H9 (cell line): ENCODE measurements around the gene TMEM190. TPM values are rescaled to one million over a fixed set of nuclear protein-coding genes. Genes with fewer than 3 reads are reported as not detected.

ENCODE experiments used
- DNase-seq: peaks from one replicate; pipeline ENCODE4 v3.0.0-alpha.2; 2017
- H2AFZ ChIP-seq: one replicate; pipeline ENCODE4 v1.6.1; 2013; ENCODE audit warnings: mild to moderate bottlenecking, low read length, control low read depth, moderate library complexity
- H2AK5ac ChIP-seq: 2 replicates; pipeline ENCODE4 v1.6.1; 2013; ENCODE audit warnings: low read length, control low read depth, mixed read lengths; ENCODE audit not compliant: insufficient read length
- H2BK120ac ChIP-seq: one replicate; pipeline ENCODE4 v1.6.1; 2013; ENCODE audit warnings: low read depth, mild to moderate bottlenecking, low read length, control low read depth, inconsistent platforms; ENCODE audit not compliant: poor library complexity, severe bottlenecking
- H2BK12ac ChIP-seq: 2 replicates; pipeline ENCODE4 v1.6.1; 2013; ENCODE audit warnings: low read length, control low read depth, mixed read lengths, low read depth; ENCODE audit not compliant: insufficient read length
- H2BK15ac ChIP-seq: 2 replicates; pipeline ENCODE4 v1.6.1; 2013; ENCODE audit warnings: low read depth, low read length, control low read depth
- H2BK20ac ChIP-seq: one replicate; pipeline ENCODE4 v1.6.1; 2013; ENCODE audit warnings: low read depth, mild to moderate bottlenecking, low read length, control low read depth, inconsistent platforms; ENCODE audit not compliant: poor library complexity, severe bottlenecking
- H2BK5ac ChIP-seq: 2 replicates; pipeline ENCODE4 v1.6.1; 2013; ENCODE audit warnings: low read length, control low read depth, mixed read lengths; ENCODE audit not compliant: insufficient read length
- H3K14ac ChIP-seq: 2 replicates; pipeline ENCODE4 v1.6.1; 2013; ENCODE audit warnings: low read length, control low read depth; ENCODE audit not compliant: insufficient read depth
- H3K18ac ChIP-seq: 2 replicates; pipeline ENCODE4 v1.6.1; 2013; ENCODE audit warnings: low read depth, mild to moderate bottlenecking, mixed read lengths, low read length, control low read depth; ENCODE audit not compliant: insufficient read length
- H3K23ac ChIP-seq: 2 replicates; pipeline ENCODE4 v1.6.1; 2013; ENCODE audit warnings: low read length, control low read depth, mixed read lengths, low read depth; ENCODE audit not compliant: insufficient read length
- H3K23me2 ChIP-seq: 2 replicates; pipeline ENCODE4 v1.6.1; 2013; ENCODE audit warnings: low read depth, mild to moderate bottlenecking, mixed read lengths, low read length, control low read depth; ENCODE audit not compliant: insufficient read length, poor library complexity, severe bottlenecking
- H3K27ac ChIP-seq: 2 replicates; pipeline ENCODE4 v1.5.1; 2013; ENCODE audit warnings: low read length, control low read depth, mixed read lengths, low read depth; ENCODE audit not compliant: insufficient read length
- H3K27me3 ChIP-seq: 2 replicates; pipeline ENCODE4 v1.6.1; 2013; ENCODE audit warnings: low read length, control low read depth, inconsistent platforms; ENCODE audit not compliant: insufficient read depth
- H3K4ac ChIP-seq: 2 replicates; pipeline ENCODE4 v1.6.1; 2013; ENCODE audit warnings: low read depth, mild to moderate bottlenecking, control low read depth, inconsistent platforms, low read length, moderate library complexity
- H3K4me1 ChIP-seq: 2 replicates; pipeline ENCODE4 v1.6.1; 2013; ENCODE audit warnings: low read length, control low read depth, inconsistent platforms; ENCODE audit not compliant: insufficient read depth
- H3K4me2 ChIP-seq: 2 replicates; pipeline ENCODE4 v1.6.1; 2013; ENCODE audit warnings: low read length, control low read depth, mixed read lengths; ENCODE audit not compliant: insufficient read length, insufficient read depth
- H3K56ac ChIP-seq: 2 replicates; pipeline ENCODE4 v1.6.1; 2013; ENCODE audit warnings: low read depth, mild to moderate bottlenecking, mixed read lengths, low read length, control low read depth; ENCODE audit not compliant: insufficient read length
- H3K79me1 ChIP-seq: 2 replicates; pipeline ENCODE4 v1.6.1; 2013; ENCODE audit warnings: low read depth, mild to moderate bottlenecking, moderate library complexity, low read length, control low read depth, inconsistent platforms; ENCODE audit not compliant: insufficient read depth, poor library complexity, severe bottlenecking
- H3K79me2 ChIP-seq: 2 replicates; pipeline ENCODE4 v1.6.1; 2013; ENCODE audit warnings: low read length, control low read depth, inconsistent platforms; ENCODE audit not compliant: insufficient read depth
- H3K9ac ChIP-seq: 2 replicates; pipeline ENCODE4 v1.6.1; 2013; ENCODE audit warnings: low read length, control low read depth, mixed read lengths; ENCODE audit not compliant: insufficient read length; ENCODE audit errors: extremely low read depth
- H3K9me3 ChIP-seq: one replicate; pipeline ENCODE4 v1.6.1; 2013; ENCODE audit warnings: low read depth, low read length, inconsistent platforms; ENCODE audit not compliant: control insufficient read depth
- H3T11ph ChIP-seq: one replicate; pipeline ENCODE4 v1.6.1; 2013; ENCODE audit warnings: mild to moderate bottlenecking, low read length, control low read depth, inconsistent platforms
- H4K20me1 ChIP-seq: one replicate; pipeline ENCODE4 v1.6.1; 2013; ENCODE audit not compliant: control insufficient read depth, insufficient read length, insufficient read depth
- H4K5ac ChIP-seq: 2 replicates; pipeline ENCODE4 v1.6.1; 2013; ENCODE audit warnings: low read depth, mild to moderate bottlenecking, mixed read lengths, low read length, control low read depth; ENCODE audit not compliant: insufficient read length
- H4K8ac ChIP-seq: replicated peaks from 2 replicates; pipeline ENCODE4 v1.6.1; 2013; ENCODE audit warnings: low read length, control low read depth, mixed read lengths, low read depth; ENCODE audit not compliant: insufficient read length
- H4K91ac ChIP-seq: 2 replicates; pipeline ENCODE4 v1.6.1; 2013; ENCODE audit warnings: low read depth, mild to moderate bottlenecking, moderate library complexity, mixed read lengths, low read length, control low read depth; ENCODE audit not compliant: insufficient read length
- H3K27ac Mint-ChIP-seq, 3 experiments: 2 replicates in 2 of 3; 3 replicates in 1 of 3; pipeline ENCODE4 v1.8.0; 2020 to 2021; ENCODE audit warnings: mixed read lengths in 3 of 3, mild to moderate bottlenecking in 1 of 3, moderate library complexity in 1 of 3
- H3K27me3 Mint-ChIP-seq: 2 replicates; pipeline ENCODE4 v1.8.0; 2021; ENCODE audit warnings: low read depth, mild to moderate bottlenecking, moderate library complexity, mixed read lengths
- H3K36me3 Mint-ChIP-seq, 3 experiments: 2 replicates in 2 of 3; 3 replicates in 1 of 3; pipeline ENCODE4 v1.8.0; 2020 to 2021; ENCODE audit warnings: low read depth in 3 of 3, mixed read lengths in 3 of 3; ENCODE audit not compliant: insufficient read depth in 1 of 3
- H3K4me1 Mint-ChIP-seq, 2 experiments: 2 replicates each; pipeline ENCODE4 v1.8.0; 2020; ENCODE audit warnings: mixed read lengths in 2 of 2
- H3K4me3 Mint-ChIP-seq, 2 experiments: 2 replicates in 1 of 2; 3 replicates in 1 of 2; pipeline ENCODE4 v1.8.0; 2020 to 2021; ENCODE audit warnings: mild to moderate bottlenecking in 2 of 2, mixed read lengths in 2 of 2, moderate library complexity in 1 of 2
- H3K9me3 Mint-ChIP-seq, 2 experiments: 2 replicates in 1 of 2; 3 replicates in 1 of 2; pipeline ENCODE4 v1.8.0; 2020; ENCODE audit warnings: mild to moderate bottlenecking in 2 of 2, mixed read lengths in 2 of 2, moderate library complexity in 1 of 2
- CTCF ChIP-seq: fragments of 200-600 bp; sonication (generic); conservative IDR thresholded peaks from 3 replicates; pipeline ENCODE4 v1.8.0; 2021; ENCODE audit warnings: antibody characterized with exemption, mild to moderate bottlenecking
- WGBS: extraction: QIAGEN DNeasy Blood & Tissue Kit; methylation state at CpG from one replicate; pipeline ENCODE4 v1.1.7; 2013; ENCODE audit warnings: missing lambda C conversion rate, low lambda C conversion rate, mixed read lengths; ENCODE audit not compliant: insufficient read length; ENCODE audit errors: extremely low coverage; 5-methylcytosine and 5-hydroxymethylcytosine counted together
- total RNA-seq: library from RNA; stranded (reverse); gene quantifications from 2 replicates; pipeline ENCODE4 v1.2.1, GENCODE V29; 2021

The TMEM190 gene
- total RNA-seq, 1 experiment from 2014 or later: 1.5 TPM

GRCh38 chr19:55354698-55355212, 21.9 kb upstream of the TMEM190 start, which contains the start of gene COX6B2:
TSS of gene COX6B2 (minus strand) at chr19:55354719. CDS start at chr19:55354521, 198 bp downstream.
- H3K36me3 Mint-ChIP-seq: peaks cover 2 to 31% (median 6%) of the 10 kb centered on the region in 3 experiments; a peak in 5 of 7 replicates
- Histone ChIP-seq H2BK120ac (no peak within 1 kb of the TSS), H3T11ph (no peak within 1 kb of the TSS), H4K91ac (no peak within 1 kb of the TSS), H3K27me3 (peaks cover 17% of the 10 kb centered on the region; the same call in 1 of the 2 replicates), H3K4me2 (peak within 1 kb of the TSS; percentile 65), H3K27ac (no peak within 1 kb of the TSS), H3K23me2 (peaks cover 7% of the 10 kb centered on the region), H2AFZ (no peak within 1 kb of the TSS), H2BK5ac (no peak within 1 kb of the TSS), H3K9ac (no peak within 1 kb of the TSS), H3K23ac (no peak within 1 kb of the TSS), H2BK15ac (no peak within 1 kb of the TSS), H4K5ac (no peak within 1 kb of the TSS), H3K4ac (no peak within 1 kb of the TSS), H3K56ac (no peak within 1 kb of the TSS), H2BK12ac (no peak within 1 kb of the TSS), H3K4me1 (no peaks in the 10 kb centered on the region; the same call in 1 of the 2 replicates), H4K20me1 (no peaks in the 10 kb centered on the region), H4K8ac (no peak within 1 kb of the TSS), H3K18ac (peak within 1 kb of the TSS; percentile 54), H3K79me1 (no peaks in the 10 kb centered on the region), H2BK20ac (no peak within 1 kb of the TSS), H3K14ac (no peak within 1 kb of the TSS), H3K79me2 (no peaks in the 10 kb centered on the region), H2AK5ac (no peak within 1 kb of the TSS), H3K9me3 (no peaks in the 10 kb centered on the region)
- peak within 1 kb of the TSS; percentile 60 to 85 for H3K4me3 Mint-ChIP-seq
- TF ChIP-seq CTCF: 0 out of 3 replicates have a peak, but pooled peaks have one; percentile 18
- no CpG with 5 or more reads among the region's 43 CpGs for WGBS
- H3K4me1 Mint-ChIP-seq: peaks cover 42 to 44% of the 10 kb centered on the region in 2 experiments
- peaks cover 86% of the 10 kb centered on the region for H3K27me3 Mint-ChIP-seq
- no peak for DNase-seq
- peak within 1 kb of the TSS in 1 of 3 experiments; percentile 55; a peak in 2 of 7 replicates for H3K27ac Mint-ChIP-seq
- H3K9me3 Mint-ChIP-seq: no peaks in the 10 kb centered on the region; a peak in 1 of 5 replicates
